DMS79 treated with DMSO at 0.1 percent for 48 hours (cell line): ENCODE data around the gene CPM.

Experiments
- DNase-seq: peaks from one replicate; lab custom pipeline; 2025; lab: John Stamatoyannopoulos, UW

CPM gene

GRCh38 chr12:68878283-68878682 is 54.7 kb downstream of the CPM start:
- no peak for DNase-seq

- DNase-seq = no peak
These were observed 55.4 kb downstream of the CPM start for GRCh38 chr12:68877583-68877982.

GRCh38 chr12:68876461-68876860 is 56.5 kb downstream of the CPM start:
- DNase-seq = no peak

GRCh38 chr12:68873316-68873715 is 59.7 kb downstream of the CPM start:
- DNase-seq = no peak

- no peak for DNase-seq
These were observed 61.0 kb downstream of the CPM start for GRCh38 chr12:68871921-68872320.

- no peak for DNase-seq
These were observed 61.6 kb downstream of the CPM start for GRCh38 chr12:68871396-68871795.

GRCh38 chr12:68870443-68870842 is 62.5 kb downstream of the CPM start:
- DNase-seq = no peak

GRCh38 chr12:68870011-68870410 is 63.0 kb downstream of the CPM start:
- no peak for DNase-seq

- DNase-seq = no peak
These were observed 64.8 kb downstream of the CPM start for GRCh38 chr12:68868043-68868790.

GRCh38 chr12:68867606-68868005 is 65.4 kb downstream of the CPM start:
- DNase-seq = no peak

GRCh38 chr12:68866950-68867349 is 66.0 kb downstream of the CPM start:
- DNase-seq = no peak

- DNase-seq = no peak
These were observed 67.4 kb downstream of the CPM start for GRCh38 chr12:68865399-68866164.

- no peak for DNase-seq
These were observed 68.4 kb downstream of the CPM start for GRCh38 chr12:68864604-68865003.

- peak; percentile 29 for DNase-seq
These were observed 69.0 kb downstream of the CPM start for GRCh38 chr12:68863886-68864454.

- no peak for DNase-seq
These were observed 69.7 kb downstream of the CPM start for GRCh38 chr12:68863109-68863770.

GRCh38 chr12:68861890-68862289 is 71.1 kb downstream of the CPM start:
- DNase-seq = no peak

- no peak for DNase-seq
These were observed 76.5 kb downstream of the CPM start for GRCh38 chr12:68856510-68856909.

- no peak for DNase-seq
These were observed 77.2 kb downstream of the CPM start for GRCh38 chr12:68855771-68856170.

- no peak for DNase-seq
These were observed 77.9 kb downstream of the CPM start for GRCh38 chr12:68855111-68855510.

GRCh38 chr12:68854554-68854953 is 78.4 kb downstream of the CPM start:
- DNase-seq = no peak

GRCh38 chr12:68854078-68854468 is 78.9 kb downstream of the CPM start:
- no peak for DNase-seq

GRCh38 chr12:68853396-68854077 is 79.4 kb downstream of the CPM start:
- no peak for DNase-seq
